ENCODE results near the gene HACD2.

HACD2 gene

GRCh38 chr3:123568875-123569274 lies 16.0 kb downstream of the HACD2 start:
- FAIRE-seq = no peak

- FAIRE-seq = no peak
Measured at GRCh38 chr3:123568034-123568433, 16.8 kb downstream of the HACD2 start.

GRCh38 chr3:123564056-123564455 lies 20.8 kb downstream of the HACD2 start:
- no peak for FAIRE-seq

GRCh38 chr3:123562547-123562946 lies 22.3 kb downstream of the HACD2 start:
- FAIRE-seq = no peak

GRCh38 chr3:123561188-123561587 lies 23.7 kb downstream of the HACD2 start:
- no peak for FAIRE-seq

GRCh38 chr3:123559040-123559861 lies 25.6 kb downstream of the HACD2 start:
- peak; percentile 88 for FAIRE-seq

- no peak for FAIRE-seq
Measured at GRCh38 chr3:123553536-123553935, 31.3 kb downstream of the HACD2 start.

GRCh38 chr3:123552768-123553167 lies 32.1 kb downstream of the HACD2 start:
- no peak for FAIRE-seq

- no peak for FAIRE-seq
Measured at GRCh38 chr3:123552095-123552714, 32.6 kb downstream of the HACD2 start.

GRCh38 chr3:123547881-123548519 lies 36.9 kb downstream of the HACD2 start:
- FAIRE-seq = no peak

- no peak for FAIRE-seq
Measured at GRCh38 chr3:123546133-123546755, 38.6 kb downstream of the HACD2 start.

- no peak for FAIRE-seq
Measured at GRCh38 chr3:123543950-123544349, 40.9 kb downstream of the HACD2 start.

- FAIRE-seq = no peak
Measured at GRCh38 chr3:123540285-123540684, 44.6 kb downstream of the HACD2 start.

GRCh38 chr3:123536153-123536895 lies 48.5 kb downstream of the HACD2 start:
- no peak for FAIRE-seq

GRCh38 chr3:123535580-123535979 lies 49.3 kb downstream of the HACD2 start:
- FAIRE-seq = no peak

GRCh38 chr3:123534264-123534663 lies 50.6 kb downstream of the HACD2 start:
- FAIRE-seq = no peak

- FAIRE-seq = no peak
Measured at GRCh38 chr3:123533554-123534159, 51.2 kb downstream of the HACD2 start.

- no peak for FAIRE-seq
Measured at GRCh38 chr3:123528130-123528529, 56.7 kb downstream of the HACD2 start.

- no peak for FAIRE-seq
Measured at GRCh38 chr3:123527046-123527445, 57.8 kb downstream of the HACD2 start.

- FAIRE-seq = no peak
Measured at GRCh38 chr3:123526474-123526873, 58.4 kb downstream of the HACD2 start.

GRCh38 chr3:123525433-123525832 lies 59.4 kb downstream of the HACD2 start:
- no peak for FAIRE-seq

GRCh38 chr3:123524981-123525380 lies 59.9 kb downstream of the HACD2 start:
- FAIRE-seq = no peak

Measured in endometrium (tissue), 2 donors.